ENCODE data around the gene PLK3.
"Not testable (repeated sequence)": the region's sequence is repeated elsewhere in the genome, so short reads cannot be mapped to it uniquely, and the experiment has no call there.

Gene PLK3

GRCh38 chr1:44799770-44800584 is at the start of gene PLK3:
TSS of gene PLK3 (plus strand) at chr1:44800377. CDS start at chr1:44800464, 87 bp downstream.
- TF ChIP-seq CTCF (IDR thresholded peaks at IDR 0.05; ENCODE audit: control extremely low read depth, extremely low read depth, low read depth, missing control alignments): peak; percentile 94
- peak; percentile 99 for DNase-seq (ENCODE audit: extremely low spot score)
- CTCF ChIA-PET: interaction anchor here (0.7 to 5.9 kb wide), 26 partner anchors 9 to 539 kb away, joined by 3 to 98 read pairs (median 4); partner anchors contain the start of genes BEST4, BTBD19, HECTD3 and RNU5D-1
- POLR2A ChIA-PET: interaction anchor here (0.5 to 2.3 kb wide), 25 partner anchors 9 to 786 kb away, joined by 3 to 57 read pairs (median 5); partner anchors contain the start of genes AKR1A1, BTBD19, HECTD3 and PTCH2

- POLR2A ChIA-PET: interaction anchor here (0.9 kb wide), 1 partner anchor 36 kb away, joined by 3 read pairs; no protein-coding TSS in a partner anchor
- TF ChIP-seq CTCF (IDR thresholded peaks at IDR 0.05; ENCODE audit: control extremely low read depth, extremely low read depth, low read depth, missing control alignments): no peak
- CTCF ChIA-PET: interaction anchor here (1.2 to 1.5 kb wide), 2 partner anchors 11 to 29 kb away, joined by 4 to 7 read pairs; no protein-coding TSS in a partner anchor
- peak; percentile 25 for DNase-seq (ENCODE audit: extremely low spot score)
These were observed 42.8 kb upstream of the PLK3 start for GRCh38 chr1:44757420-44757819.

- POLR2A ChIA-PET: no interaction called here
- DNase-seq (ENCODE audit: extremely low spot score): no peak
- CTCF ChIA-PET: interaction anchor here (1.4 to 3.3 kb wide), 4 partner anchors 8 to 29 kb away, joined by 3 to 29 read pairs (median 5); partner anchors contain the start of gene RNU5D-1
- TF ChIP-seq CTCF (IDR thresholded peaks at IDR 0.05; ENCODE audit: control extremely low read depth, extremely low read depth, low read depth, missing control alignments): no peak
These were observed 41.1 kb upstream of the PLK3 start for GRCh38 chr1:44759077-44759476.

- CTCF ChIA-PET: interaction anchor here (2.8 to 3.3 kb wide), 2 partner anchors 13 to 31 kb away, joined by 12 to 29 read pairs; partner anchors contain the start of gene RNU5D-1
These were observed 39.3 kb upstream of the PLK3 start for GRCh38 chr1:44760876-44761275.

GRCh38 chr1:44766421-44766820 is 33.8 kb upstream of the PLK3 start:
- ChIA-PET POLR2A (interaction anchor here (1.3 to 1.7 kb wide), 2 partner anchors 9 to 45 kb away, joined by 3 to 8 read pairs; partner anchors contain the start of gene RPS8), CTCF (interaction anchor here (0.8 to 2.4 kb wide), 6 partner anchors 12 to 52 kb away, joined by 3 to 8 read pairs (median 4); partner anchors contain the start of genes PLK3 and RNU5D-1)
- not testable (repeated sequence) for DNase-seq (ENCODE audit: extremely low spot score)

More at GRCh38 chr1:44760876-44761275, 39.3 kb upstream of the PLK3 start:
- no peak for DNase-seq (ENCODE audit: extremely low spot score)
- TF ChIP-seq CTCF (IDR thresholded peaks at IDR 0.05; ENCODE audit: control extremely low read depth, extremely low read depth, low read depth, missing control alignments): no peak
- POLR2A ChIA-PET: interaction anchor here (1.9 kb wide), 1 partner anchor 15 kb away, joined by 5 read pairs; the partner anchor contains the start of gene RPS8

GRCh38 chr1:44775078-44775929 is 24.9 kb upstream of the PLK3 start, which contains the start of gene RPS8:
TSS of gene RPS8 (plus strand) at chr1:44775540. CDS start at chr1:44775597, 57 bp downstream.
- POLR2A ChIA-PET: interaction anchor here (0.6 to 2.5 kb wide), 18 partner anchors 9 to 101 kb away, joined by 3 to 12 read pairs (median 5); partner anchors contain the start of genes ARMH1, BEST4, BTBD19 and PLK3

More at GRCh38 chr1:44775078-44775929, 24.9 kb upstream of the PLK3 start, which contains the start of gene RPS8:
- peak; percentile 92 for DNase-seq (ENCODE audit: extremely low spot score)
- CTCF ChIA-PET: interaction anchor here (0.9 to 3.1 kb wide), 9 partner anchors 9 to 47 kb away, joined by 3 to 13 read pairs (median 4); partner anchors contain the start of genes PLK3 and RNU5D-1
- no peak for TF ChIP-seq CTCF (IDR thresholded peaks at IDR 0.05; ENCODE audit: control extremely low read depth, extremely low read depth, low read depth, missing control alignments)
